HG02642 (cell line): ENCODE results near the gene RAVER2.

ENCODE experiments used
- ATAC-seq: cut with Tn5 transposase; IDR thresholded peaks from one replicate; pipeline ENCODE4 v1.9.1; 2021; ENCODE audit warnings: mild to moderate bottlenecking; ENCODE audit not compliant: unreplicated experiment, poor library complexity

RAVER2 gene

GRCh38 chr1:64843675-64844074 is 98.8 kb downstream of the RAVER2 start:
- no peak for ATAC-seq

GRCh38 chr1:64844175-64844574 is 99.3 kb downstream of the RAVER2 start:
- no peak for ATAC-seq

GRCh38 chr1:64844609-64845008 is 99.7 kb downstream of the RAVER2 start:
- no peak for ATAC-seq

- no peak for ATAC-seq
Observed at GRCh38 chr1:64845831-64846425, 101.1 kb downstream of the RAVER2 start.

GRCh38 chr1:64846573-64847430 is 101.9 kb downstream of the RAVER2 start:
- ATAC-seq: no peak

GRCh38 chr1:64847666-64848065 is 102.8 kb downstream of the RAVER2 start:
- no peak for ATAC-seq

GRCh38 chr1:64848136-64848535 is 103.3 kb downstream of the RAVER2 start:
- no peak for ATAC-seq

GRCh38 chr1:64848803-64849202 is 103.9 kb downstream of the RAVER2 start:
- ATAC-seq: no peak

GRCh38 chr1:64849942-64850341 is 105.1 kb downstream of the RAVER2 start:
- ATAC-seq: no peak

- no peak for ATAC-seq
Observed at GRCh38 chr1:64850846-64851245, 106.0 kb downstream of the RAVER2 start.

GRCh38 chr1:64851664-64852063 is 106.8 kb downstream of the RAVER2 start:
- ATAC-seq: no peak

GRCh38 chr1:64854674-64855073 is 109.8 kb downstream of the RAVER2 start:
- no peak for ATAC-seq

GRCh38 chr1:64855557-64855956 is 110.7 kb downstream of the RAVER2 start:
- no peak for ATAC-seq

- no peak for ATAC-seq
Observed at GRCh38 chr1:64856553-64856952, 111.7 kb downstream of the RAVER2 start.

- ATAC-seq: no peak
Observed at GRCh38 chr1:64857347-64857746, 112.5 kb downstream of the RAVER2 start.

GRCh38 chr1:64861611-64862010 is 116.7 kb downstream of the RAVER2 start:
- no peak for ATAC-seq

- ATAC-seq: peak; percentile 100
Observed at GRCh38 chr1:64864018-64864940, 119.4 kb downstream of the RAVER2 start.

GRCh38 chr1:64865105-64865757 is 120.4 kb downstream of the RAVER2 start:
- no peak for ATAC-seq

- no peak for ATAC-seq
Observed at GRCh38 chr1:64866689-64867088, 121.8 kb downstream of the RAVER2 start.

GRCh38 chr1:64867266-64867665 is 122.4 kb downstream of the RAVER2 start:
- no peak for ATAC-seq
